ENCODE results near the gene MRS2.

DNA sequence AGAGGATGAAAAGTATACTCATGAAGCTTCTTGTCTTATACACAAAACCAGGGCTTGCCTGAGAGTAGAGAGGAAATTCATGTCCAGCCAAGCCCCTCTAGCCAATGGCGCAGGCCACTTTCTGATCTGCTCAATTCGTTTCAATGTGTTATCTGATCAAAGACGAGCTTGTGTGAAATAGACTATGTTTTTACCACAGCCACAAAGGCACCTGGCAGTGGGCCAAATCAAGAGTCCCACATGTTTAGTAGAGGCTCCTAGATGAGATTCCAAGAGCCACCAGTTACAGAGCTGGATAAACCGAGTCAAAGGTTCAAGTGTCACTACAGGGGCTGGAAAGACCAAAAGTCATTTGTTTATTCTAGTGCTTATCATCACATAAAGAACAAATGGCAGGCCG, 51.7 kb downstream of the MRS2 start:
- TF ChIP-seq, protein P1, sequence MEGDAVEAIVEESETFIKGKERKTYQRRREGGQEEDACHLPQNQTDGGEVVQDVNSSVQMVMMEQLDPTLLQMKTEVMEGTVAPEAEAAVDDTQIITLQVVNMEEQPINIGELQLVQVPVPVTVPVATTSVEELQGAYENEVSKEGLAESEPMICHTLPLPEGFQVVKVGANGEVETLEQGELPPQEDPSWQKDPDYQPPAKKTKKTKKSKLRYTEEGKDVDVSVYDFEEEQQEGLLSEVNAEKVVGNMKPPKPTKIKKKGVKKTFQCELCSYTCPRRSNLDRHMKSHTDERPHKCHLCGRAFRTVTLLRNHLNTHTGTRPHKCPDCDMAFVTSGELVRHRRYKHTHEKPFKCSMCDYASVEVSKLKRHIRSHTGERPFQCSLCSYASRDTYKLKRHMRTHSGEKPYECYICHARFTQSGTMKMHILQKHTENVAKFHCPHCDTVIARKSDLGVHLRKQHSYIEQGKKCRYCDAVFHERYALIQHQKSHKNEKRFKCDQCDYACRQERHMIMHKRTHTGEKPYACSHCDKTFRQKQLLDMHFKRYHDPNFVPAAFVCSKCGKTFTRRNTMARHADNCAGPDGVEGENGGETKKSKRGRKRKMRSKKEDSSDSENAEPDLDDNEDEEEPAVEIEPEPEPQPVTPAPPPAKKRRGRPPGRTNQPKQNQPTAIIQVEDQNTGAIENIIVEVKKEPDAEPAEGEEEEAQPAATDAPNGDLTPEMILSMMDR (IDR thresholded peaks at IDR 0.05) = no peak
- TF ChIP-seq POLR2A (IDR thresholded peaks at IDR 0.05) = no peak
